MG63 (cell line): ENCODE data around the gene MYO1E. TPM values are rescaled to one million over a fixed set of nuclear protein-coding genes. Genes with fewer than 3 reads are reported as not detected.
"Not testable (repeated sequence)": the region's sequence is repeated elsewhere in the genome, so short reads cannot be mapped to it uniquely, and the experiment has no call there.

Experiments
- DNase-seq: peaks from one replicate; pipeline ENCODE4 v3.0.0-alpha.2; 2020
- H3K27me3 ChIP-seq: fragments of 250-450 bp; sonication (Bioruptor Pico); 2 replicates; pipeline ENCODE4 v1.5.1; 2020; ENCODE audit warnings: mild to moderate bottlenecking, moderate library complexity
- H3K36me3 ChIP-seq: fragments of 250-450 bp; sonication (Bioruptor Pico); 2 replicates; pipeline ENCODE4 v1.5.1; 2020; ENCODE audit warnings: mild to moderate bottlenecking, moderate library complexity
- H3K4me3 ChIP-seq: fragments of 250-450 bp; sonication (Bioruptor Pico); 2 replicates; pipeline ENCODE4 v1.5.1; 2020; ENCODE audit warnings: mild to moderate bottlenecking, moderate library complexity
- H3K9me3 ChIP-seq: fragments of 250-450 bp; sonication (Bioruptor Pico); 2 replicates; pipeline ENCODE4 v1.5.1; 2020; ENCODE audit warnings: mild to moderate bottlenecking, moderate library complexity
- total RNA-seq: library from RNA; depleted of rRNA; stranded (reverse); fragments of >200 nt; shearing (Covaris generic); gene quantifications from 2 replicates; pipeline ENCODE4 v1.2.3, GENCODE V29; 2014; ENCODE audit warnings: low replicate concordance

The MYO1E gene
- total RNA-seq, 1 experiment from 2014 or later = 45.1 TPM

DNA sequence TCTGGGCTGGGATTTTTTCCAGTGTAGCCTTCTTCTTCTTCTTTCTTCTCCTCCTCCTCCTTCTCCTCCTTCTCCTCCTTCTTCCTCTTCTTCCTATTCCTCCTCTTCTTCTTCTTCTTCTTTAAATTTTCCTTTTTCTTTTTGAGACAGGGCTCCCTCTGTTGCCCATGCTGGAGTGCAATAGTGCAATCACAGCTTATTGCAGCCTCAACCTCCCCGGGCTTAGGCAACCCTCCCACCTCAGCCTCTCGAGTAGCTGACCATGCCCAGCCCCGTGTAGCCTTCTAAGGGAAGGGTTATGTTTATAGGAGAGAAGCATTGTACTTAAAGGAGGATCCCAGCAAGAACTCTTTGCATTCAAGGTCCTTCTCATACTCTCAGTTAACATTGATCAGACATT, 24.0 kb upstream of the MYO1E start:
- Histone ChIP-seq H3K4me3 (no peak overlapping the region), H3K27me3 (no peaks in the 10 kb centered on the region), H3K9me3 (no peaks in the 10 kb centered on the region; the same call in 1 of the 2 replicates), H3K36me3 (no peaks in the 10 kb centered on the region)
- DNase-seq = no peak

DNA sequence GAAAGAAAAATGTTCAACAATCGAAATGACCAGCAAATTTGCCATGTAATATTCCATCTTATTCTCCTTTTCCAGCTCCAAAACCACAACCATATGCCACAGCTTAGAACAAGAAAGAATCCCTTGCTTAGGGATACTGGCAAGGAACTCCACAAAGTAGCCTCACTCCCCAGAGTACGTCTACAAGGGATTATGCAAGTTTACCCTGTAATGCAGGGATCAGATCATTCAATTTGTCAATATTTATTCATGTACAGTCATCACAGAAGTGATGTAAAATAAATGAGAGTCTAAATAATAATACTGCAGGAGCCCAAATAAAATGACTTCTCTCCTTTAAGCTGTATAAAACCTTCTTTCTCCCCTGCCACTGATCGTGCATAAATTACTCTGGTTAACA, 23.5 kb upstream of the MYO1E start:
- Histone ChIP-seq H3K9me3 (no peaks in the 10 kb centered on the region; the same call in 1 of the 2 replicates), H3K27me3 (no peaks in the 10 kb centered on the region), H3K4me3 (no peak overlapping the region), H3K36me3 (no peaks in the 10 kb centered on the region)
- DNase-seq = no peak

DNA sequence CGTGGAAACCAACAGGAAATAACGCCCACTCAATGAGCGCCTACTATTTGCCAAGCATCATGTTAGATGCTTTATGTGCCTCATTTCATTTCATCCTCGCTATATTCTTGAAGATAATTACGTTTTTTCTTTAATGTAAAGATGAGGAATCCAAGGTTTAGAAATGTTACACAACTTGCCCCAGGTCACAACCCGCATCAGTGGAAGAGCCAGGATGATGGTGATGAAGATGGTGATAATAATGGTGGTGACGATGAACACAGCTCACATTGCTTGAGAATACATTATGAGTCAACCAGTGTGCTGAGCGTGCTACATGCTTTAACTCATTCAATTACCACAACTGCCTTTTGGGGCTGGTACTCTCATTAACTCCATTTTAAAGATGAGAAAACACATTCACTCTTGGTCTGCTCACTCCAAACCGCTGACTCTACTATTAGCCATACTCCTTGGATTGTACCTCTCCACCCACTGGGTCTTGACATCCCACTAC, 21.5 kb upstream of the MYO1E start:
- H3K36me3 ChIP-seq = no peaks in the 10 kb centered on the region
- no peak for DNase-seq

DNA sequence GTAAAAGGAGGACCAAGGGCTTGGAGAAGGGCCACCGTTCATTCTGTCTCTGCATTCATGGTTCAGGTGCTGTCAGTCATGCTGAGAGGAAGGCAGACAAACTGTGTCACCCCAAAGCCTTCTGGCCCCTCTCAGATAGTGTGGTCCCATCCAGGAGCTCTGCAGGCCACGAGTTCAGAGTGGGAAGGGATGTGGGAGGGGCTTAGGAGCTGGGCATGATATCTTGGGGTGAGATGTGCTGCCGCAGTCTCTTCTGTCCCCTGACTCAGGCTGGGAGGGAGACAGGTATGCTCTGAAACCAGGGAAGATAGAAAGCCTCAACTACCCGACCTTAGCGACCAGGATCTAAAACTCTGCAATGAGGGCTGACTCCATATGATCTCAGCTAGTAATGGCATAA, 19.6 kb upstream of the MYO1E start:
- H3K4me3 ChIP-seq = no peak overlapping the region
- no peak for DNase-seq
- no peaks in the 10 kb centered on the region for H3K27me3 ChIP-seq
- no peaks in the 10 kb centered on the region for H3K9me3 ChIP-seq
- H3K36me3 ChIP-seq = no peaks in the 10 kb centered on the region

More for the DNA sequence above, 21.5 kb upstream of the MYO1E start:
- Histone ChIP-seq H3K4me3 (no peak overlapping the region), H3K9me3 (no peaks in the 10 kb centered on the region; the same call in 1 of the 2 replicates), H3K27me3 (no peaks in the 10 kb centered on the region)

DNA sequence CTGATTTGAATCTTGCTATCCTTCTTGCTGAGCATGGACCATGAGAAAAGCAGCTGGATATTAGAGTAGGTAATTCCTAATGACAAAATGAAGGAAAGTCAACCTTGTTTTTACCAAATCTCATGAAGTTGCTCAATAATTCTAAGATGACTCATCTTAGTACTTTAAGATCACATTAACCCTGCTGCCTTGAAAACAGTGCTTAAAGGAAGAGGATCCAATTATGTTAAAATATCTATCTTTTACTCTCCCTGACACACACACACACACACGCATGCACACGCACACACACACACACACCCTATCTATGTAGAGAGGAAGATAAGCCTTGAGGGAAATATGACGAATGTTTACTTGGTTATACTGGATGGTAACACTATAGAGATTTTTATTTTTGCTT, 16.0 kb upstream of the MYO1E start:
- no peaks in the 10 kb centered on the region for H3K36me3 ChIP-seq
- H3K9me3 ChIP-seq = no peaks in the 10 kb centered on the region
- no peaks in the 10 kb centered on the region for H3K27me3 ChIP-seq
- no peak for DNase-seq
- no peak overlapping the region for H3K4me3 ChIP-seq

DNA sequence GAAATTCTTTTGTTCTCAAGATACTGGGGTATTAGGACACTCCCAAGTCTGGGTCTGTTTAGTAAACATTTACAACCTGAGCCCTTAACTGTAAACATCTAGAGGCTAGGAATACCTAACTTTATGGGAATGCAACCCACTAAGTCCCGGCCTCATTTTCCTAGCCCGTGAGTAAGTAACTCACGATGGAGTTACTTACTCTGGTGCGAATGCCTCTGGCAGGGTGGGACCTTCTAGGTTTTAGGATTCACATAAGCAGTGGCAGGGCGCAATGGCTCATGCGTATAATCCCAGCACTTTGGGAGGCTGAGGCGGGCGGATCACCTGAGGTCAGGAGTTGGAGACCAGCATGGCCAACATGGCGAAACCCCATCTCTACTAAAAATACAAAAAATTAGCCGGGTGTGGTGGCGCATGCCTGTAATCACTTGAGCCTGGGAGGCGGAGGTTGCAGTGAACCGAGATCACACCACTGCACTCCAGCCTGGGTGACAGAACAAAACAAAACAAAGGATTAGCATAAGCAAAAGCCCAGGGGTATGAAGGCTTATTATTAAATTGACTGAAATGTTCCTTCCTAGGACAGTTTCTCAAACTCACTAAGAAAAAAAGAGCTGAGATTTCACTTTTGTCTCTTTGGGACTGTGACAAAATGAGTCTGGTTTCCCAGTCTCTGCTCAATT, 14.7 kb upstream of the MYO1E start:
- H3K36me3 ChIP-seq, H3K9me3 ChIP-seq, DNase-seq, H3K27me3 ChIP-seq, H3K4me3 ChIP-seq: not testable (repeated sequence)

DNA sequence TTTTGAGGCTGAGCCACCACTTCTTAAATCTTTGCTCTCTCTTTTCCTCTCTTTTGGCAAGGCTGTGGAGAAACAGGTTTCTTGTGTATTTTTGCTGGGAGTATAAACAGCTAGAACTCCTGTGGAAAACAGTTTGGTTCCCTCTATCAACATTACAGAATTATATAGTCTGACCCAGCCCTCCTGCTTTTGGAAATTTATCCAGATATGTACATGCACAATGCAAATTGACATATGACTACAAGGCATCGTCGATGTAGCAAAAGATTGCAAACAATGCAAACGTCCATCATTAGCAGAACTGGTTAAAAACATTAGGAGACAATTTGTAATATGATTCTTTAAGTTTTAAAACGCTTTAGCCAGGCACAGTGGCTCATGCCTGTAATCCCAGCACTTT, 12.5 kb upstream of the MYO1E start:
- Histone ChIP-seq H3K27me3 (no peaks in the 10 kb centered on the region), H3K36me3 (no peaks in the 10 kb centered on the region), H3K9me3 (no peaks in the 10 kb centered on the region), H3K4me3 (no peak overlapping the region)
- no peak for DNase-seq

DNA sequence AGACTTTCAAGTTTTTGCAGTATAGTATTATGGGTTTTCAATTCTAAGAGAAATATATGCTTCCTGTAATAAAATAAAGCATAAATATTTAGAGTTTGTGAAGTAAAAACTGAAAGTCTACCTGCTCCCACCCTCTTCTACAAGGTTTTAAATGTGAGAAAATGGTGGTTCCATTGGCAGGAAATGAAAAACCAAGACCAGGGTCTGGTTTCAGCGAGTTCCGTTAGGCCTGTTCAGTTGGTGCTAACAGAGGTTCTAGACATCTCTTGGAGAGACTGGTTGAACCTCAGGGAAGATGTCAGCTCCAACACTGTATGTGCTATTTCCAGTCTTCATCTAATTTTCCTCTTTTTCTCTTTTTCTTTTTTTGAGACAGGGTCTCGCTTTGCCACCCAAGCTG, 11.8 kb upstream of the MYO1E start:
- no peak for DNase-seq
- H3K27me3 ChIP-seq = no peaks in the 10 kb centered on the region

DNA sequence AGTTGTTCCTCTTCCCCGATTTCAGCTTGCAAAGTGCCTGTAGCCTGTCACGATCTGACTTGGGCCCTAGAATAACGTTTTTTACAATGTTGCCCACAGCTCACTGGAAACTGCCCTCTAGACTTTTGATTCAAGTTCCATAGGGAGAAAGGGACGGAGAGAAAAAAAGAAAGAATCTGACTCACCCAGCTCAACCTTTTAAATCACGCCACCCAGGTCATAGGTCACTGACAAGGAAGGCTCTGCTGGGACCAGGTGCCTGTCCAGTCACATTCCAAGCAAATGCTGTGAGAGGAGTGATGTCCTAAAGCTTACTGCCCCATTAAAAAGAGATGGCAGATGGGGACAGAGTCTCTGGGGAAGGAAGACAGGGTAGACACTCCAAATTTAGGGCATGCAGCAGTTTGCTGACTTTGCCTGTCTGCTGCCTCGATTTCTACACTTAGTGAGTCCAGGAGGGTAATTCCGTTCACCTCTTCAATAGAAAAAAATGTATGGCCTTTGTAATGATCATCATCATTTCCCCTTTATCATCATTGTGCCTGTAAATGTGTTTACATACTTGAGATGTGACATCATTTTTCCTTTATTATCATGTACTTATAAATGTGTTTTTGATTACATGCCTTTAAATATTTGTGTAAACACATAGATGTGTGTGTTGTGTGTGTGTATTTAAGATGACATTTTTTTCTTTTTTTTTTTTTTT, 8.4 kb upstream of the MYO1E start:
- Histone ChIP-seq H3K9me3 (no peaks in the 10 kb centered on the region), H3K4me3 (no peak overlapping the region), H3K36me3 (no peaks in the 10 kb centered on the region), H3K27me3 (no peaks in the 10 kb centered on the region)
- DNase-seq = no peak

More for the DNA sequence above, 11.8 kb upstream of the MYO1E start:
- Histone ChIP-seq H3K4me3 (no peak overlapping the region), H3K9me3 (no peaks in the 10 kb centered on the region), H3K36me3 (no peaks in the 10 kb centered on the region)

DNA sequence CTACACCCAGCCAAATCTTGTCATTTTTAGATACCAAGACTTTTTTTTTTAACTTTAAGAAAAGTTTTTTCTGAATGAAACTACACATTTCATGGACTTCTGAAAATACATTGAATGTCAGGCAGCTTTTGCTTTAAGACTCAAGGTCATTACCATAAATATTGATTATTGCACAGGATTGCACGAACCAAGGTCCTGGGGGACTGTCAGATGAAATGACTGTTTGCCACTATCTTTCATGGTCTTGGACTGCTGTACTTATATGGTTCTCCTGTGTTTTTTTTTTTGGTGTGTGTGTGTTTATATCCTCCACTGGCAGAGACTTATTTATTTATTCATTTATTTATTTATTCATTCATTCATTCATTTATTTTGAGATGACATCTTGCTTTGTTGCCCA, 6.9 kb upstream of the MYO1E start:
- DNase-seq = no peak
- Histone ChIP-seq H3K9me3 (no peaks in the 10 kb centered on the region), H3K4me3 (no peak overlapping the region), H3K36me3 (no peaks in the 10 kb centered on the region), H3K27me3 (no peaks in the 10 kb centered on the region)

DNA sequence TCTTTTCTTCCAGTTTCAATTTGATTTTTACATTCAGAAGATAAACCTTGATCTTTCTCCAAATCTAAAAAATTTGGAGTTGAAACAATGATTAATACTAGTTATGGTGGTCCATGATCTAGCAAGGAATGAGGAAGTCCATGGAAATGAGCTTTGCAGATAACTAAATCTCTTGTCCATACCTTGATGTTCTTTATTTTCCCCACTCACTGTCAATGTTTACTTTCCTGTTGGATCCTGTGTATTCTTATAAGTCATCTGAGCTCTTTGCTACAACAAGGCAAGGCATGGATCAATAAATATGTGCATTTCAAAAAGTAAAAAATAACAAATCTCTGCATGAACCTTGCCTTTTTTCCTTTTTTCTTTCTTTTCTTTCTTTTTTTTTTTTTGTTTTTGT, 6.2 kb upstream of the MYO1E start:
- no peak for DNase-seq
- Histone ChIP-seq H3K36me3 (no peaks in the 10 kb centered on the region), H3K4me3 (no peak overlapping the region), H3K27me3 (no peaks in the 10 kb centered on the region), H3K9me3 (no peaks in the 10 kb centered on the region)

DNA sequence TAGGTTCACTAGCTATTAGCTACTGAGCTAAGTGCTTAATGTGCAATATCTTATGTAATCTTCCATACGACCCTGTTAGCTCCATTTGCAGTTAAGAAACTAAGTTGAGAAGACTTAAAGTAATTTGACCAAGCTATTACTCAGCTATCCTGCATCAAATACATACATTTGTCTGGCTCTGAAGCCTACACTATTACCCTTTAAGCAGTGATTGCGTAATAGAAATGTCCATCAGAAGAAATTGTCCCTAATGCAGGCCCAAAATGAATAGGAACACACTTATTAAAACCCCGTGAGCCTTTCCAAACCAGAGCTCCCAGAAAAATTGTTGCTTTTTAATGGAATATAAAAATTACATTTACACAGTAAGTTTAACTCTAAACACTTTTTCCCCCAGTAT, 5.3 kb upstream of the MYO1E start:
- Histone ChIP-seq H3K4me3 (no peak overlapping the region), H3K36me3 (no peaks in the 10 kb centered on the region), H3K9me3 (no peaks in the 10 kb centered on the region), H3K27me3 (no peaks in the 10 kb centered on the region)
- DNase-seq = no peak

DNA sequence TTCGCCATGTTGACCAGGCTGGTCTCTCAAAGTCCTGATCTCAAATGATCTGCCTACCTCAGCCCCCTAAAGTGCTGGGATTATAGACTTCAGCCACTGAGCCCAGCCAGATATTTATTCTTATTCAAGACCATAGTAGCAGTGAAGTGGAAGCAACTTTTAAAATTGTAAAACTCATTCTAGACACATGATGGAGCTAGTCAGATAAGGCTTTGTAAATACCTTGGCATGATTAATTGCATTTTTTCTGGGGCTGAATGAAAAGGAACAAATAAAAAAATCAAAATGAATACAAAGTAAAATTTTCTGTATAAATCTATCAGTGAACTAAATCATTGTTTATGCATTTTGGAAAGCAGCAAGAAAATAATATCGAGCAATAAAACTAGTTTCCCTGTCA, 4.1 kb upstream of the MYO1E start:
- DNase-seq = no peak
- no peak overlapping the region for H3K4me3 ChIP-seq
- H3K27me3 ChIP-seq = no peaks in the 10 kb centered on the region
- no peaks in the 10 kb centered on the region for H3K36me3 ChIP-seq
- no peaks in the 10 kb centered on the region for H3K9me3 ChIP-seq

DNA sequence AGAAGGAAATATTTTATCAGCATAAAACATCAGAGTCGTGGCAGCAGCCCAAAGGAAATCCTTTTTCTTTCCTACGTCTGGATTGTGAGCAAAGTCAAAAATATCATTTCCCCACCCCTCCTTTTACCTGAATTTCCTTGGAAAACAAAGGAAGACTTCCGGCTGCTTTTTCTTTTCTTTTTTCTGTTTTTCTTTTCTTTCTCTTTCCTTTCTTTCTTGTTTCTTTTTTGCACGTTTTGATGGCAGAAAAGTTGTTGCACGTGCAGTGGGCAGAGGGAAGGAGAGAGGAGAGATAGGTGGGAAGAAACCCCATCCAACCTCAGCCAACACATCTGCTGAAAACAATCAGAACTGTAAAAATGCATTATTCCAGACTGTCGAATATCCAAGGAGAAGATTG, 544 bp upstream of the MYO1E start:
- Histone ChIP-seq H3K9me3 (no peaks in the 10 kb centered on the region), H3K4me3 (peak overlapping the region; percentile 79), H3K27me3 (no peaks in the 10 kb centered on the region), H3K36me3 (no peaks in the 10 kb centered on the region)
- no peak for DNase-seq

DNA sequence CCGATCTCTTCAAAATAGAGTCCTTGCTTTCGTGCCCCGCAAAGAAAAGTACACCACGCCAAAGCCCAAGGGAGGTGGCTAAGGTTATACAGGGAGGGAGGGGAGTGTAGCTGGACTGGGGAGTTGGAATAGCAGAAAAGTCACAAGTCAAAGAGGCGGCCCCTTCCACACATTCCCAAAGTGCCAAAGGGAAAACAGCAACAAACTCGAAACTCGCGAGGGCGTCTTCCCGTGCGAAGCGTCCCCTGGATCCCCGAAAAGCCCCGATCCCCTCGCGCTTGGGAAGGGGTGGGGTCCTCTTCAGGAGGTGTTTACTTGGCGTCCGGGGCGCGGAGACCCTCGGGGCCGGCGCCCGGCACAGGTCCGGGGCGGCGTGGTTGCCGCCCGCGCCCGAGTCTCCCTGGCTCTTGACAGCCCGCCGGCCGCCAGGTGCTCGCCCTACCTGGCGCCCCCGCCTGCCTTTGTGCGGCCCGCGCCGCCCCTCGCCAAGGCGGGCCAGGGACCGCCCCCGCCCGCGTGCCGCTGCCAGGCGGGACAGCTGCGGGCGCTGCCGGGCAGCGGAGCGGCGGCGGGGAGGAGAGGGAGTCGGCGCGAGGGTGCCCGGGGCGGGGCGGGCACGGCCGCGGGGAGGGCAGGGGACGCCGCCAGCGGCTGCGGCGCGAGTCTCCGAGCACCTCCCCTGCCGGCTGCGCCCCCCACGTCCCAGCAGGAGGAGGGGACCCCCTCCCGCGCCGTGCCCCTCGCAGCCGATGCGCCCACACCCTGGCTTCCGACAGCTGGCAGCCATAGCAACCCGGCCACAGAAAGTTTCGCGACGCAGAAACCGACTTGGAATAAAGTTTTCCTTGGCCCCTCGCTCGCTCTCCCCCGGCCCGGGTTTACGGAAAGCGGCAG, 966 bp downstream of the MYO1E start:
- peak; percentile 58 for DNase-seq
- Histone ChIP-seq H3K27me3 (no peaks in the 10 kb centered on the region), H3K9me3 (no peaks in the 10 kb centered on the region), H3K4me3 (peak overlapping the region; percentile 79), H3K36me3 (no peaks in the 10 kb centered on the region; the same call in 1 of the 2 replicates)

DNA sequence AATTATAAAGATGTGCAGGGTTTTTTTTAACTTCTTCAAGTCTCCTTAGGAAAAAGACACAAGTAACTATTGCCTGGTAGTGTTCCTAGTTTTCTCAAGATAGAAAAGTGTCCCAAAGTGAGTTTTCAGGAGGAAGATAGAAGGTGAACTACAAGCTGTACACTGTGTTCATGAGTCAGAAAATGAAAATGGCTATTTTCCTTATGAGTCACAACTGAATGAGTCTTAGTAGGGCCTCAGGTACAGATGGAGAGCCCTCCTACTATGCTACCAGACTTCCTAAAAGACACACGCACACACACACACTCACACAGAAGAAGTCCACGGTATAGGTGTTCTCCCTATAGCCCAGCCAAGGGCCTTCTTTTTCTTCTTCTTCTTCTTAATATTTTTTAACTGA, 3.1 kb downstream of the MYO1E start:
- H3K27me3 ChIP-seq = no peaks in the 10 kb centered on the region
- no peak for DNase-seq
- no peaks in the 10 kb centered on the region; the same call in 1 of the 2 replicates for H3K36me3 ChIP-seq
- no peak overlapping the region for H3K4me3 ChIP-seq
- H3K9me3 ChIP-seq = no peaks in the 10 kb centered on the region

DNA sequence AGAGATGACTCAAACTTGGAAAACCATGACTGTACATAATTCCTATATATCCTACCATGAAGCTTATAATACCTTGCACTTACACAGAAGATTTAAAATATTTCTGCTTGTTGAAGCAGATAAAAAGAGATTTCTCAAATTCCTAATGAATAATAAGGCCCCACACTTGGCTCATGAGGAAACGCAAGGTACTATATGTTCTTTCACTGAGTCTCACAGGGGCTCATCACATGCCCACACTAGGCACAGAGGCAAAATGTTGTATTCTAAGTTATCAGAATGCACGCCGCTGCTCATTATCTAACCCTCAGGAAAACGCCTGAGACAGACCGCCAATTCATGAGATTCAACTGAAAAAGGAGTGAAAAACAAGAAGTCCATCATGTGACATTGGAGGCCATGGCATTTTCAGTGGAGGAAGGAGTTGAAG, 5.6 kb downstream of the MYO1E start:
- Histone ChIP-seq H3K36me3 (no peaks in the 10 kb centered on the region; the same call in 1 of the 2 replicates), H3K27me3 (no peaks in the 10 kb centered on the region), H3K4me3 (no peak overlapping the region), H3K9me3 (no peaks in the 10 kb centered on the region)
- no peak for DNase-seq
